ENCODE results near the gene PYCARD.
"Not testable (repeated sequence)": the region's sequence is repeated elsewhere in the genome, so short reads cannot be mapped to it uniquely, and the experiment has no call there.

Gene PYCARD

DNA sequence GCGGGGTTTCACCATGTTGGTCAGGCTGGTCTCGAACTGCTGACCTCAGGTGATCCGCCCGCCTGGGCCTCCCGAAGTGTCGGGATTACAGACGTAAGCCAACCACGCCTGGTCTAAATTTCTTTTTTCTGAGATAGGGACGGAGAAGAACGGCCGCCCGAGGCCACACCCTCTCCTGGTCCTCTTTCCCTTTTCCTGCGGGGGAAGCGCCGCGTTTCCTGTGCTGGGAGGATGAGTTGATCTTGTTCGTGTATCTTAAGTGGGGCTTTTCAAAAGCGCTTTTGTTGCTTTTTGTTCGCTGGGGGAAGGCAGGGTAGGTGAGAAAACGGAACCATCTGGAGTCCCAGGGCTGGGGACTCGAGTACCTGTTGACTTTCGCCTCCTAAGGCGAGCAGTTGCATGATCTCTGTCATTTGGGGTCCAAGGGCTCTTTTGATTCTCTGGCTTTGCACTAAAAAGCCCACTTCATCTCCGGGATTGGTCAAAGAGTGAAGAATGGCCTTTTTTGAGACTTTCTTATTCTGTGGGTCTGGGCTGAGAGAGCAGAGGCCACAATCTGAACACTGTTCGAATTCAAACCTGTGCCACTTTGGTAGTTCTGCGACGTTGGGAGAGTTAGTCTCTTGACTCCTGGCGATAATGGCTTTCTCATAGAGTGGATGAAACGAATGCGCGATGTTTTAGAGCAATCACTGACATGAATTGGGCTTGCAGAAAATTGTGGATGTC, 21.3 kb downstream of the PYCARD start:
- no peak for DNase-seq (ENCODE audit: low read depth, low spot score)
- WGBS (ENCODE audit: insufficient coverage, insufficient read length): no CpG with 5 or more reads among the region's 31 CpGs
- no peaks in the 10 kb centered on the region for H3K27me3 ChIP-seq (ENCODE audit: control insufficient read depth, insufficient read depth, low read length)
- H3K9me3 ChIP-seq (ENCODE audit: control insufficient read depth, insufficient read depth, low read length): no peaks in the 10 kb centered on the region
- H3K4me1 ChIP-seq (ENCODE audit: control insufficient read depth, insufficient read depth, low read length): no peaks in the 10 kb centered on the region
- peaks cover 35% of the 10 kb centered on the region for H3K36me3 ChIP-seq (ENCODE audit: control insufficient read depth, insufficient read depth, low read length)
- no peak overlapping the region for H3K27ac ChIP-seq (ENCODE audit: low read length)
- peak overlapping the region; percentile 78 for H3K4me3 ChIP-seq (ENCODE audit: low read length)

DNA sequence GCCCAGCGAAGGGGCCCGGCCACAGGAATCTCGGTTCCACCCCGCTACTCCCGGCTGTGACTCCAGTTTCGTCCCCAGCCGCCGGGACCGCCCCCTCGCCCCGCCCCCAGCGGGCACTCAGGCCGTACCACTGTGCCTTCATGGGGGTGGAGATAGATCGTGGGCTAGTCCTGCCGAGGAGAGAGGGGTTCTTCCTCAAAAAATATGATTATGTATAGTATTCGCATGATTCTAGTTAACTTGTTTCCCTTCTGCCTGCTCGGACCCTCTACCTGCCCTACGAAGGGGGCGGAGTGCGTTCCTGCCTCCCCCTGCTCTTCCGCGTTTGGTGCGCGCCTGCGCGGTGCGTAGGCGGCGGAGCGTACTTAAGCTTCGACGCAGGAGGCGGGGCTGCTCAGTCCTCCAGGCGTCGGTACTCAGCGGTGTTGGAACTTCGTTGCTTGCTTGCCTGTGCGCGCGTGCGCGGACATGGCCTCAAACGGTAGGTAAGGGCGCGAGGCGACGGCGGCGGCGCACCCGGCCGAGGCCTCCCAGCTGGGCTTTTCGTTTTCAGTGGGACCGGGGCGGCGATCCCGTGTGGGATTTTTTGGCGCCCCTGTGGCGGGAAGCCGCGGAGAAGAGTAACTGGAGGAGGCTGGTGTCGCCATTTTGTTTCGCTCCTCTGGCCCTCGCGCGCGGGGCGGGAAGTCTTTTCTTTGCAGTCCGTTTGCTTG, 22.7 kb downstream of the PYCARD start, which contains the start of gene FUS:
Gene FUS (plus strand): TSS at position 393 of the 713 bp plus-strand sequence. CDS start 76 bp downstream, at position 469.
- no peaks in the 10 kb centered on the region for H3K9me3 ChIP-seq (ENCODE audit: control insufficient read depth, insufficient read depth, low read length)
- DNase-seq (ENCODE audit: low read depth, low spot score): no peak
- no peak within 1 kb of the TSS for H3K27ac ChIP-seq (ENCODE audit: low read length)
- H3K4me3 ChIP-seq (ENCODE audit: low read length): peak within 1 kb of the TSS; percentile 78
- peaks cover 21% of the 10 kb centered on the region for H3K36me3 ChIP-seq (ENCODE audit: control insufficient read depth, insufficient read depth, low read length)
- H3K27me3 ChIP-seq (ENCODE audit: control insufficient read depth, insufficient read depth, low read length): no peaks in the 10 kb centered on the region
- no peaks in the 10 kb centered on the region for H3K4me1 ChIP-seq (ENCODE audit: control insufficient read depth, insufficient read depth, low read length)
- WGBS (ENCODE audit: insufficient coverage, insufficient read length): no CpG with 5 or more reads among the region's 69 CpGs

DNA sequence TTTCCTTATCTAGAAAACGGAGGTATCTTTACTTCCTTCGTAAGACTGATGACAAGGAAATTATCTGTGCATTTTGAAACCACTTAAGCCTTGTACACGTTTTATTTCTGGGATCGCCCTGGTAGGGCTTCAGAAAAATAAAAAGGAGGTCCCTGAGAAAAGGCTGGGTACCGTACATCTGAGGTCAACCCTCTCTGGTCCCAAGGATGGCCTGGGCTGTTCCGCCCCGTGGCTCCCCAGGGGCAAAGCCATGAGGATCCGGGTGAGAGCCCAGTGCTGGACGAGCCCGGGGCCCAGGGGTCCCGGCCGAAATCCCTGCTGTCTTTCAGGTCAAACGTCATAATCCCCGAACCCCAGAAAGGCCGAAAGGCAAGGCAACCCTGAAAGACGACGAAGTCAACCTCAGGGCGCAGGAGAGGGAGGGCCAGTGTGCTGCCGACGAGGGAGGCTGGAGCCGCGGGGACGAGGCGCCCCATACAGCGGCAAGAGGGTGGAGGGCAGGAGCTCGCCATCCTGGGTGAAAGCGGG, 23.3 kb downstream of the PYCARD start:
- Histone ChIP-seq H3K36me3 (ENCODE audit: control insufficient read depth, insufficient read depth, low read length) (peaks cover 19% of the 10 kb centered on the region), H3K4me1 (ENCODE audit: control insufficient read depth, insufficient read depth, low read length) (no peaks in the 10 kb centered on the region), H3K27me3 (ENCODE audit: control insufficient read depth, insufficient read depth, low read length) (no peaks in the 10 kb centered on the region), H3K27ac (ENCODE audit: low read length) (no peak overlapping the region), H3K4me3 (ENCODE audit: low read length) (peak overlapping the region; percentile 78; the same call in 1 of the 2 replicates), H3K9me3 (ENCODE audit: control insufficient read depth, insufficient read depth, low read length) (no peaks in the 10 kb centered on the region)
- no peak for DNase-seq (ENCODE audit: low read depth, low spot score)
- no CpG with 5 or more reads among the region's 27 CpGs for WGBS (ENCODE audit: insufficient coverage, insufficient read length)

DNA sequence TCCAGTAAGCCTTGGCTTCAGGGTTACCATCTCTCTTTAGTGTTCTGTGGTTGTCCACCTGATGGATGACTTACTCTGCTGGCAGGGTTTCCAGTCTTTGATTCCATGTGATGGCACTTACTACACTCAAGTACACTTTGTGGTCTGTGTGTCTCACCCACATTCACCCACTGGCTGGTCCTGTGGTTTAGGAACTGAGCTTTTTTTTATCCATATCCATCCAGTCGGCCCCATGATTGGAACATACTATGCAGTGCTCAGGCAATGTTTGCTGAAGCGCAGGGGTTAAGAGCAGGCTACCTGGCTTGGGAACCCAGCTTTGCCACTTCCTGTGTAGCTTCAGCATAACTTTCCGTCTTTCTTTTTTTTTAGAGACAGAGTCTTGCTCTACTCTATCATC, 25.4 kb downstream of the PYCARD start:
- no peak for DNase-seq (ENCODE audit: low read depth, low spot score)
- Histone ChIP-seq H3K27me3 (ENCODE audit: control insufficient read depth, insufficient read depth, low read length) (no peaks in the 10 kb centered on the region), H3K36me3 (ENCODE audit: control insufficient read depth, insufficient read depth, low read length) (no peaks in the 10 kb centered on the region; the same call in 1 of the 2 replicates), H3K4me3 (ENCODE audit: low read length) (no peak overlapping the region), H3K9me3 (ENCODE audit: control insufficient read depth, insufficient read depth, low read length) (no peaks in the 10 kb centered on the region), H3K27ac (ENCODE audit: low read length) (no peak overlapping the region), H3K4me1 (ENCODE audit: control insufficient read depth, insufficient read depth, low read length) (no peaks in the 10 kb centered on the region)
- WGBS (ENCODE audit: insufficient coverage, insufficient read length): no CpG with 5 or more reads among the region's 3 CpGs

DNA sequence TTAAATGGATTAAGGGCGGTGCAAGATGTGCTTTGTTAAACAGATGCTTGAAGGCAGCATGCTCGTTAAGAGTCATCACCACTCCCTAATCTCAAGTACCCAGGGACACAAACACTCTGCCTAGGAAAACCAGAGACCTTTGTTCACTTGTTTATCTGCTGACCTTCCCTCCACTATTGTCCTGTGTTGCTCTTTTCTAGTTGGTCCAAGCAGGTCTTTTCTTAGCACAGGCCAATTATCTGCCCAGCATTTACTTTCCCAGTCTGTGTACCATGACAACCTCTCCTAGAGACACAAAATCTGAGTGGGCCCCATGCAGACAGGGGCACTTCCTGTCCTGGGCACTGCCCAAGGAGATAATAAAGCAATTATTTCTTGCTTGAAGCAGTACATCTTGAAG, 32.5 kb downstream of the PYCARD start:
- not testable (repeated sequence) for H3K27ac ChIP-seq (ENCODE audit: low read length); DNase-seq (ENCODE audit: low read depth, low spot score); H3K4me1 ChIP-seq (ENCODE audit: control insufficient read depth, insufficient read depth, low read length); H3K4me3 ChIP-seq (ENCODE audit: low read length); H3K36me3 ChIP-seq (ENCODE audit: control insufficient read depth, insufficient read depth, low read length); H3K9me3 ChIP-seq (ENCODE audit: control insufficient read depth, insufficient read depth, low read length); H3K27me3 ChIP-seq (ENCODE audit: control insufficient read depth, insufficient read depth, low read length)
- WGBS (ENCODE audit: insufficient coverage, insufficient read length): no CpG with 5 or more reads among the region's 2 CpGs

DNA sequence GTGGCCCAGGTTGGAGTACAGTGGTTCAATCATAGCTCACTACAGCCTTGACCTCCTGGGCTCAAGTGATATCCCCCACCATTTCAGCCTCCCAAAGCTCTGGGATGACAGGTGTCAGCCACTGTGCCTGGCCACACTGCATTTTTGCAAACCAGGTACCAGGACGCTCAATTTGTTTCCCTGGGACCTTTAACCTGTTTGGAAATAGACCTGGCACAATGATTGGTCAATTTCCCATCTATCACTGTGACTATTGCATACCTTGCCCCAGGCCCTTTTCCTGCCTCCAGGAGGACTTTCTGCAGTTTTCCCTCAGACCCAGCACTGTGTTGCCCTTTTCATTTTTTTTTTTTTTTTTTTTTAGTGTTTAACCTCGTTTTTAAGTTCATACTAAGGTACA, 33.7 kb downstream of the PYCARD start:
- Histone ChIP-seq H3K4me1 (ENCODE audit: control insufficient read depth, insufficient read depth, low read length) (no peaks in the 10 kb centered on the region; the same call in 1 of the 2 replicates), H3K27ac (ENCODE audit: low read length) (no peak overlapping the region), H3K9me3 (ENCODE audit: control insufficient read depth, insufficient read depth, low read length) (no peaks in the 10 kb centered on the region), H3K36me3 (ENCODE audit: control insufficient read depth, insufficient read depth, low read length) (no peaks in the 10 kb centered on the region), H3K27me3 (ENCODE audit: control insufficient read depth, insufficient read depth, low read length) (no peaks in the 10 kb centered on the region), H3K4me3 (ENCODE audit: low read length) (no peak overlapping the region)
- DNase-seq (ENCODE audit: low read depth, low spot score): no peak
- no CpG with 5 or more reads among the region's 2 CpGs for WGBS (ENCODE audit: insufficient coverage, insufficient read length)

DNA sequence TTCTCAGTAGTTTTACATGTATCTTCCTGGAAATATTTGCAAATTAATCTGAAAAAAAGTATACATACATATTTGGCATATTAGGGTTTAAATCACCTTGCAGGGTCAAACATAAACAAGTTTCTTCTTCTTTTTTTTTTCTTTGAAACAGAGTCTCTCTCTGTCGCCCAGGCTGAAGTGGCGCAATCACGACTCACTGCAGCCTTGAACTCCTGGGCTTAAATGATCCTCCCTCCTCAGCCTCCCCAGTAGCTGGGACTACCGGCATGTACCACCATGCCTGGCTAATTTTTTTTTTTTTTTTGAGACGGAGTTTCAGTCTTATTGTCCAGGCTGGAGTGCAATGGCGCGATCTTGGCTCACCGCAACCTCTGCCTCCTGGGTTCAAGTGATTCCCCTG, 35.2 kb downstream of the PYCARD start:
- no peaks in the 10 kb centered on the region; the same call in 1 of the 2 replicates for H3K4me1 ChIP-seq (ENCODE audit: control insufficient read depth, insufficient read depth, low read length)
- no peaks in the 10 kb centered on the region for H3K27me3 ChIP-seq (ENCODE audit: control insufficient read depth, insufficient read depth, low read length)
- WGBS (ENCODE audit: insufficient coverage, insufficient read length): no CpG with 5 or more reads among the region's 8 CpGs
- no peaks in the 10 kb centered on the region for H3K36me3 ChIP-seq (ENCODE audit: control insufficient read depth, insufficient read depth, low read length)
- H3K4me3 ChIP-seq (ENCODE audit: low read length): no peak overlapping the region
- DNase-seq (ENCODE audit: low read depth, low spot score): no peak
- no peaks in the 10 kb centered on the region for H3K9me3 ChIP-seq (ENCODE audit: control insufficient read depth, insufficient read depth, low read length)
- H3K27ac ChIP-seq (ENCODE audit: low read length): no peak overlapping the region

DNA sequence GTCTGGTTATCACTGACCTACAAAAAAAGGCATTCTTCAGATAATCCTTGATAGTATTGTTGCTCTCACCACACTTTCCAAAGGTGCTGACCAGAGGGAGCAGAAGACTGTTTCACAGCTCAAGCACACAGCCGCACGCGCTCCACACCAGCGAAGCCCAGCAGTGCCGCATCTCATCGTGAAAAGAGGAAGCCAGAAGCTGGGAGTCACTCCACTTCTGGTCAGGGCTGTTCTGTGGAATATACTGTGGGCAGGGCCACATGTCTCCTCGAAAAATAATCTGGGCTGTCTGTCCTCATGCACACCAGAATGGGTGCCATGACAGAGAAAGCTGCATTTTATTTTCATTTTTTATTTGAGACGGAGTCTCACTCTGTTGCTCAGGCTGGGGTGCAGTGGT, 45.4 kb downstream of the PYCARD start:
- Histone ChIP-seq H3K9me3 (ENCODE audit: control insufficient read depth, insufficient read depth, low read length) (no peaks in the 10 kb centered on the region), H3K4me3 (ENCODE audit: low read length) (no peak overlapping the region), H3K4me1 (ENCODE audit: control insufficient read depth, insufficient read depth, low read length) (no peaks in the 10 kb centered on the region), H3K27ac (ENCODE audit: low read length) (no peak overlapping the region), H3K27me3 (ENCODE audit: control insufficient read depth, insufficient read depth, low read length) (no peaks in the 10 kb centered on the region), H3K36me3 (ENCODE audit: control insufficient read depth, insufficient read depth, low read length) (no peaks in the 10 kb centered on the region)
- no CpG with 5 or more reads among the region's 8 CpGs for WGBS (ENCODE audit: insufficient coverage, insufficient read length)
- DNase-seq (ENCODE audit: low read depth, low spot score): no peak
